Stimulated activated CD4-positive, alpha-beta T cell treated with anti-CD3 and anti-CD28 coated beads, Interleukin-12 subunit alpha, Interleukin-12 subunit beta, amount 100 ng/mL, for 4 hours (primary cell): Measurements from ENCODE around the gene FBN1.

ENCODE experiments used
- DNase-seq: peaks from one replicate; pipeline ENCODE4 v3.0.0-alpha.2; 2020

Gene FBN1

DNA sequence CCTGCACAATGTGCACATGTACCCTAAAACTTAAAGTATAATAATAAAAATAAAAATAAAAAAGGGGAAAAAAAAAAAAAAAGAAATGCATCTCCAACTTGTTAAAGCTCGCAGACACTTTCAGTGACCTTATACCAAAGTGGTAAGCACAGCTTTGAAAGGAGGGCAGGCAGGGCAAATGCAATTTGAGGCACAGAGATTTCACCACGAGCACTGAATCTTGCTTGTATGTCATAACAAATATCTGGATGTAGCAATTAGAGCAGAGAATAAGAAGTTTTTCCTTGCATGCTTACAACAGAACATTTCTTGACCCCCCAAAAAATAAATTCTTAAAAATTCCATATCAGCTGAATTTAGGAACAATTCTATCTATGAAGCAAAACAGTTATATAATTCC lies 66.5 kb downstream of the FBN1 start:
- no peak for DNase-seq

DNA sequence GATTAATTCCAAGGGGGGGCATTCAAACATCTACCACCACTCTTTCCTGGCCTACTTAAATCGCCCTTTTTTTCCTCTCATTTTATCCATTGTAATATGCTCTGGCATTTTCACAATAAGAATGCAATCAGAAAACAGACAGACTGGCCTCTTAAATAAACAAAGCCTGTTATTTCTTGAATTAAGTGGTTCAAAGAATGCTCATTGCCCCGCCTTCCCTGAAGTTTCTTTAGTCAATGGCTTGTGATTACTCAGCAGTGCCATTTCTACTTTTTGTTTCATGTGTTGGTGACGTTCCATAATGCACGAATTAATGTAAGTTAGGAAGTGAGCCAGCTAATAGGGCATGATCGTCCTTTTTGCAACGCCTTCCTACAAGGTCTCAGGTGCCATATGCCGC lies 68.0 kb downstream of the FBN1 start:
- no peak for DNase-seq

DNA sequence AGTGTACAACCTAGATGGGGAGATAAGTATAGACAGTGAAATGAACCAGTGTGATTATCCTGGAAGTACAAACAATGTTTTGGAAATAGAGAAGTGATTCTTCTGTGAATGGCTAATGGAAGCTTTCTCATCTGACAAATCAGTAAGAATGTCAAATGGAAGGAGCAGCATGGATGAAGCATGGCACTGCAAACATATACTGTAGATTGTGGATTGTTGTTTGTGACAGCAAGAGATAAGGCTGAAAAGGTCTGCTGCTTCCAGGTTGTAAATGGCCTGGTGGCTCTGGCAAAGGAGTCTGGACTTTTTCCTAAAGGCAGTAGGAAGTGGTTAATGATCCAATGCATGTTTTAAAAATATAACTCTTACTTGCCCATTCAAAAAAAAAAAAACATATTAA lies 71.3 kb downstream of the FBN1 start:
- DNase-seq: no peak

DNA sequence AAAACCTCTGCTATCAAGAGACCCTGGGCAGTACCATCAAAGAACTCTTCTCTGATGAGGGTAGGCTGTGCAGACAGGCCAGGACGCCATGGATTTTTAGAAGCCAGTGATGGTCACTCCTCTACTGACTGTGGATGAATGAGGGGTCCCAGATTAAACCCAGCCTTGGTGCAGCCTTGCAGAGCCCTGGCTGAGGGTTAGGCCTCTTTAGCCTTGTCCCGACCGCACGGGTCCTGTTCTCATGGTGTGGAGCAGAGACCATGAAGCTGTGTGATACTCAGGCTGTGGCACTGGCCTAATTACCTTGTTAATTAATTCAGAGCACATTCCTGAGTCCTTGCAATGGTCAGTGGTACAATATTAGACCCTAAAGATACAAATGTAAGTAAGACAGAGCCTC lies 71.7 kb downstream of the FBN1 start:
- DNase-seq: no peak

DNA sequence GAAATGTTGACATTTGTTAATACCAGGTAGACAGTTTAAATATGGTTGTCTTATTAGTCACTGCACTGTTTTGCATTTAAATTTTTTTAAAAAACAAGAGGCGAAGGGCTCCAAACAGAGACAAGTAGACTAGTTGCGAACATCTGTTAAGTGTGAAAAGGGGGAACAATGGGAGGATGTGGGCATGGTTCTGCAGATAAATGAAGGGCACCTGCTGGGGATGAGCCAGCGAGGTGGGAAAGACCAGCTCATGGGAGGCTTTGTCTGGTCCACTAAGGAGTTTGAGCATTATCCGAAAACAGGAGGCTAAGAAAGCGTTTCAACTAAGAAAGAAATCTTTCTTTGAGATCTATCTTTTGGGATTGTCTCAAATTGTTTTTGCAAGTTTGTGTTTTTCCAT lies 72.7 kb downstream of the FBN1 start:
- no peak for DNase-seq

DNA sequence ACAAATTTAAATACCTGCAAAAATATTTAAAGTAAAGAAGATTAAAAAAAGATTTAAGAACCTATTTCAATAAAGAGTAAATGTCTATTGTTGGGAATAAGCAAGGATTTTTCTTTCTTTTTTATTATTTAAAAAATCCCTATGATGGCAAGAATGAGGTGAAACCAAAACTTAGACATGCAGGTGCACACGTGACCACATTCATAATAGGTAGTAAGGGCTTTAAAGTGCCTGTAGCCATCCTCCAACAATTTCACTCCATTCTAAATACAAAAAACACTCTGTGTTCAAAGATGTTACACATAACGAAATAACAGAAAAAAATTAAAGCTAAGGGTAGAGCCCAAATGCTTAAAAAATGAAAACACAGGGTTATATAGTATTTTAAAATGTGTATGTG lies 74.0 kb downstream of the FBN1 start:
- DNase-seq: no peak

DNA sequence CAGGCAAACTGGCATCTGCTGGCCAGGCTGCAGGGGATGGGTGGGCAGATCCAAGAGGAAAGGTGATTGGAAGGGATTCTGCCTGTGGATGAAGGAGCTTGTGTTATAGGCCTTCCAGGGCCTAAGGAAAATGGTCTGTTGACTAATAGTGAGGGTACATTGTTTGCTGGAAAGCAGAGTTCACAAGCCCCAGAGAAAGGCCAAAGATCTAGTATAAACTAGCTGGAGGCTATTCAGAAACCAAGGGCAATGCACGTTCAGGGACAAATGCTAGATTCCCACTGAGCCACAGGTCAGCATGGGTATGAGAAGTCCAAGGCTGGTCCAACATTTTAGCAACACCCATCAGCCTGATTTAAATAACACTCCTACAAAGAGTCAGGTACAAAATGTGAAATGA lies 74.7 kb downstream of the FBN1 start:
- no peak for DNase-seq

DNA sequence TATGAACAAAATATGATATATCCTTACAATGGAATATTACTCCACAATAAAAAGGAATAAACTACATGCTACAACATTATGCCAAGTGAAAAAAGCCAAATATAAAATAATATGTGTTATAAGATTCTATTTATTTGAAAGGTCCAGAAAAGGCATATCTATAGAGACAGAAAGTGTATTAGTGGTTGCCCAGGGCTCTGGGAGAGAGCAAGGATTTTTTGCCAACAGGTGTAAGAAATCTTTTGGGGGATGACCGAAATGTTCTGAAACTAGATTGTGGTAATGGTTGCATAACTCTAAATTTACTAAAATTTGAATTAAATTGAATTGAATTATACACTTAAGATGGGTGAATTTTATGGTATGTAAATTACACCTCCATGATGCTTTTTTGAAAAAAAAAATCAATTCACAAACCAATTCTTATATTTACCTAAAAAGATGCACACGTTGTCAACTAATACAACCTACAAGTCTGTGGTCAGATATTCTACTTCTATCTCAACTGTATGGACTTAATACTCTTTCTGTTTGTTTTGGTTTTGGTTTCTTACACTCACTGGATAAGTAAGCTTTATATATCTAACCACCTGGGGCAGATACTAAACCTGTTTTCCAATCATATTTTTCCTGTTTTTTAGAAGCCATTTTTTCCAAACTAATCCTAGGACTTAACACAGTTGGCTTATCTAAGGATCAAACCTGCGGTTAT lies 75.8 kb downstream of the FBN1 start:
- DNase-seq: no peak

DNA sequence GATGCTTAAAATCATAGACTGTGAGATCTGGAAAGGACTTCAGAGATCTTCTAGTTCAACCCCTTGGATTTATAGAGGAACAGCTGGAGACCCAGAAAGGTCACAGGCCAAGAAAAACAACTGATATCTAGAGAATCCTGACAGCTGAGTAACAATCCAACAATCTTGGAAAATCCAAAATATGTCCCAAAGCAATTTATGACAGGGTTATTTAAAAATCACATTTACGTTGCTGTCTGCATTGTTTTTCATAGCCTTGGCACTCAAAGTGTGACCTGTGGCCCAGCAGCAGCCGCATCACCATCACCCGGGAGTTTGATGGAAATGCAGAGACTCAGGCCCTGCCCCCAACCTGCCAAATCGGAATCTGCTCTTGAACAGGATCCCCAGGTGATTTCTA lies 78.8 kb downstream of the FBN1 start:
- no peak for DNase-seq

DNA sequence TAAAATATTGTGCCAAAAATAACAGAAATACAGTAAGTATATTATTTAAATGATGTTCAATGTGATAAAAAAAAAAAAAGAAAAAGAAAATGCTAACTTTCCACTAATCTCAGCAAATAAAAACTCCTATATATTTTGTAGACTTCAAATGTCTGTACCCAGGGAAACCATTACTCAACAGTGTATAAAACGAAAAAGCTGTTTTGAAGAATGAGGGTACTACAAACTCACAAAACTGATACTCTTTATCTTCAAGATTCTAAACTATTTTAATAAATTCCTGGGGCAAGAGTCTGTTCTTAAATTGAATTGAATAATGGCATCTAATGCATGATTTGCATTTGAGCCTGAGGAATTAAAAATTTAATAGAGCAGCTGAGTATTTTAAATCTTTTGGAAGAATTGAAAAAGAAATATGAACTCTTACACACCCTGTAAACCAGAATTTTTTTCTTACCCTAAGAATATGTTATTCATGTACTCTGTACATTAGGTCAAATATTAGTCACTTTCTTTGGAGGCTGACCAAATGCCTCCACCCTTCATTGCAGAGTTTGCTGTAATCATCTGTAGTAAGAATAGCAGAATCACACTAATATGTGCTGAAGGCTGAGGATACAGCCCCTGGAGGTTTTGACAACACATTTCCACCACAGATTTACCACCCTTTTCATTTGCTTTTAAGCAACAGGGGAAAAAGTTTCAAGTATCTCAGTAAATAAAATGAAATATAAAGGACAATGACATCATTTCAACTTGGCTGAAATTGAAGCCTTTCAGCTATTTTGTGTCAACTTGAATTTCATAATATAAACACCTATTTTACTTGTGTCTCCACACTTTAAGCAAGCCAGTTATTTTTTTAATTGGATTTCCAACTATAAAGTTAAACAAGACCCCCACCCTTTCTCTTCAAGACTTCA lies 79.7 kb downstream of the FBN1 start:
- no peak for DNase-seq

DNA sequence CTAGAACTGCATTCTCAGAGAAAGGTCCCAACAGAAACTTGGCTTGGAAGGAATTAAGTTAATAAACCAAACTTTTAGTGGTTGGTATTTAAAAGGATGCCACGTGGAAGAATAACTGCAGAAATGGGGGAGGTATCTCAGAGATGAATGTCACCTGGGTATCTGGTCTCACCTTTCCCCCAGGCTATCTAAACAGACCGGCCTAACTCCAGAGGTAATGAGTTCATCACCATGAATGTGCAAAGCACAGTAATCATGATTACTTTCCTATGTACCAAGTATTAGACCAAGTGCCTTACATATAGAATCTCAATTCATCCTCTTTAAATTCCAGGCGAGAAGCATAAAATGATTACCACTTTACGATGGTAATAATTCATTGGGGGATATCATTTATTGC lies 80.8 kb downstream of the FBN1 start:
- no peak for DNase-seq

DNA sequence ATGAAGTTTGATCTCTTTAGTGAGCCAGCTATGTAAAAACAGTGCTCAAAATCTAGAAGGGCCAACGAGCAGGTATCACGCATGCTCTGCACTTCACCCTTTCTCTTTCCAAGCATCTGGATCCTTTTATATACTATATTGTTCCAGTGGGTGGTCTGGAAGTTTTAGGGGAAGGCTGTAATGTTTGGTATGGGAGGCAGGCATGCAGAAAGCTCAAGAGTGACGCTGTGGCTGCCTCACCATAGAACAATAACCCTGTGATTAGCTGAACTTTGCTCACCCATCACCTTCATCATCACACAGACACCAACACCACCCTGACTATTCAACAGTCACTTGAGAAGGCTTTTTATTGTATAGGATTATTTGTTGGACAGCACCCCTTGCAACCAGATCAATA lies 81.6 kb downstream of the FBN1 start:
- DNase-seq: no peak

DNA sequence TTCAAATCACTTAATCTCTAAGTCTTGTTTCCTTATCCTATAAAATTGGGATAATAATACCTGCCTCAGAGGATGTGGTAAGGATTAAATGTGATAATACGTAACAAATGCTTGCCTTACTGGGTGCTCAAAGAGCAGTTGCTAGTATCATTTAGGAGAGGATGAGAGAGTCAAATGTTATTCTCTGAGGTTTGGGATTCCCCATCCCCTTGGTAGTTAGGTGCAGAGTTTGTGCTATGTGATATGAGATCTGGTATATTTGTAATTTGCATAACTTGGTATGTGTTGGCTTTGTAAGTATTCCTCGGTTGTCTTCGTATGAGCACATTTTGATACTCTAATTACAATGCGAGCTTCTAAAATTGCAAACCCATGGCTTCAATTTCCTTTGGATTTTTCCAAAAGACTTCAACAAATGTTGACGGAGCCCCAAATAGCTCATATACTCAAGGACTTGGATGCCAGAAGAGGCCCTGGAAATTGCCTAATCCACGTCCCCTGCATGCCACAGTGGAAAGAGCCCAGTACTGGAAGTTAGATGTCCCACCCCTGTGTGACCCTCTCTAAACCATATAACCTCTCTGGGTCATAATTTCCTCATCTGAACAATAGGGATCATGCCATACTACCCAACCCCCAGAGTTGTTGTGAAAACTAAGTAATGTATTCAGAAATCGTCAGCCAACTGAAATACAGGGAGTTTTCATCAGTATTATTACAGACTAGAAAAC lies 85.0 kb downstream of the FBN1 start:
- DNase-seq: no peak

DNA sequence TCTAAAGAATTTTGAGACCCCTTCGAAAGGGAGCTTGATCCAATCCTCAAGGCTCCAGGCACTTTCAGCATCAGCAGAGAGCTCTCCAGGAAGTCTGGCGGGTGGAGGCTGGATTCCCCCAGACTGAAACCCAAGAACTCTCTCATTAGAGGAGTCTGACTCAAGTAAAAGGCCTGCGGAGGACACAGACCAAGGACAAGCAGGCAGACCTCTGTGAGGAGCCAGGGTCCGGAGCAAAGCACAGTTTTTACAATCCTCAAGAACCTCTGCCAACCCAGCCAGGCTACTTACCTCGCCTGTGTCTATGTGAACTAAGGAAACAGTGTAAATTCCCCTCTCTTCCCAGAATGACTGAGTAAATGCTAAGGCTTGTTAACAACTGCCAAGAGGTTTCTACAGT lies 86.2 kb downstream of the FBN1 start:
- DNase-seq: no peak

DNA sequence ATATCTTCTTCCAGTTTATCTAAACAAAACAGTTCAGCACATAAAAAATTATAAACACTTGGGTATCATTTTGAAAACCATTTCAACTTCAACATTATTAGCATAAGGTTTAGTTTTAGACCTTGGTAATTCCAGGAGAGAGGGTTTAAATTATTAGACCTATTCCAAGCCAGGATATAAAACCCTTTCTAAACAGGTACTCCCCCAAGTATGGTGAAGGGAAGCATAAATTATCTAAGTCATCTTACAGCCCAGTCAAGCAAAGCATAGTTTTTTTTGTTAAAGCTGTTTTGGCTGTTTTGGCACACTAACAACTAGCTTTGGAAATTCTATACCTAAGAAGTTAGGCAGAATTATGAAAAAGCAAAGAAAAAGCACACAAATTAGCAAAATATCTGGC lies 87.3 kb downstream of the FBN1 start:
- no peak for DNase-seq

DNA sequence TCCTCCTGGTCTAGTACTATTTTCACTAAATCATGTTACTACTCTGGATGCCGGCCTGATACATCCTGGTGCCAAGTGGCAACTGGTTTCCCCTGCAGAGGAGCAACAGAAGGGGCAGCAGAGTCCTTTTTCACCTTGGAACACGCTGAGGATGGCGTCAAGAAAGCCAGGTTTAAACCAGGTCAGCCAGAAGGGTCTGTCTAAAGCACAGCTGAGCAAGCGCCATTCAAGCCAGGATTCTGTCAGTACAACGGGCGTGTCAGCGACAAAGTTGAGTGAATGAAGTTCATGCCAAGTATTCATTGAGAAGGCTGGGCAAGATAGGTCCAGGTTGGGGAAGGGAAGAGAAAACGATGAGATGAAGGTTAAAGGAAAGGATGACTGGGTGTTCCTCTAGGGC lies 88.2 kb downstream of the FBN1 start:
- DNase-seq: no peak

DNA sequence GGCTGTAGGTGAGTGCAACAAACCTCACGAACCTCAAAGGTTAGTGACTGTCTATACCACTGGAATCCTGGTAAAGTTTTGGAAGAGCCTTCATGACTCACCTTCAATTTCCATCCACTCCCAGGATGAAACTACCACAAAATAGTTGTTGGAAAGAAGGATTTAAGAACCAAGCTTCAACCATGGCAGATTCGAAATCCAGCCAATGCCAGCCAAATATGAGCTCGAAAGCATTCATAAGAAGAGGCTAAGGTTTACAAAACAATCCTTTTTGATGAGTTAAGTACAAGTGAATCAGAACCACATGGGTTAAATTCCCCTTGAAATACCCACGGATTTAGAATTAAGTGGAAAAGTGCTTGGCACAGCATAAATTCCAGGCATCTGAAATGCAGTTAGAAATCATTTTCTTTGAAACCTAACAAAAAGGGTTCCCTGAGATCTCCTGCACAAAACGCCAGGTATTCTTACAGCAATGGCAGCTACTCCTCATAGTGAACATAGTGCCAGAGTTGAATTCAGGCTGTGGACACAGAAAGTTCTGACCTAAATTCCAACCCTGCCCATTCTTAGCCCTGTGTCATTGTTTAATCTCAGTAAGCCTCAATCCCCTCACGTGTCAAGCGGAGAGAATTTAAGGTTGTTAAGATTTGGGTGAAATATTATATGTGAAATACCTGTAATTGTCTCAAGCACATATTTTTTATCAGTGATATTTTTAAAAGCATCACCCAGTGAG lies 89.2 kb downstream of the FBN1 start:
- DNase-seq: no peak

DNA sequence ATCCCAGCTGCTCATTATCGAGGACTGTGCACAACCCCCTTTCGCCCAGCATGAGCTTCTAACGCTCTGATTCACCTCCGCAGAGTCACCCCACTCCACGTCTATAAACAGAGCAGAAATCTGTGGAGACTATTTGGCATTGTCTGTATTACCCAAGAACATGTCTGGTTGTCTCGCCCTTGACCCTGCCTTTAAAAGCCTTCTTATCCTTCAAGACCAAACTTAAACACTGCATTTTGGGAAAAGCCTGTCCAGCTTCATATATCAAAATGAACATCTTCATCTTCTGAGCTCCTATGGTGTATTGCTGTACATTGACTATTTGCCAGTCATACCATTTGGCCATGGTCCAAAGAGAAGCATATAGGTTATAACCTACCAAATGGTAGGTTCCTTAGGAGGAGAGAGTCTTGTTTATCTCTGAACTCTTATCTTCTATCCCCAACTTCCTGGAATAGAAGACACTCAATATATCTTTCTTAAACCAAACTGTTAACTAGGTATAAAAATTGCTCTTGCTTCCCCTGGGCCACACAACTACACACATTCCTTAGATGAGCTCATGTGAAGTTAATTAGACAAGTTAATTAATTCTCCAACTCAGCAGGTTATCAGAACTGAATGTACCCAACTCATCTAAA lies 90.1 kb downstream of the FBN1 start:
- no peak for DNase-seq

DNA sequence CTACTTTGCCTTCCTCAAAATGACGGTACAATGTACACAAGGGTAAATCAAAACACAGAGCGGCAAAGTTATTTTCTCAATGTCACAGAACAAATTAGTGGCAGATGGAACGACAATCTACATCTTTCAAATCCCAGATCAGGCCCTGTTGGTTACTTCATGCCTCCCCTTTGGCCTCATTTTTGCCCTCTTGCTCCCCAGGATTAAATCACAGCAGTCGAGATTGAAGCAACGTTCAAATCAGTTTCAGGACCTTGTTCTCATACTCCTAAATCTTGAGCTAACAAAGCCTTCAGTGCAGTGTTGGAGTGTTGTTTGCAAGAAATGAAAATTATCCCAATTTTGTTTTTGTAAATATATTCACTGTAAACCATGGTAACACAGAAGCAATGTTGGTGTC lies 91.4 kb downstream of the FBN1 start:
- DNase-seq: no peak

DNA sequence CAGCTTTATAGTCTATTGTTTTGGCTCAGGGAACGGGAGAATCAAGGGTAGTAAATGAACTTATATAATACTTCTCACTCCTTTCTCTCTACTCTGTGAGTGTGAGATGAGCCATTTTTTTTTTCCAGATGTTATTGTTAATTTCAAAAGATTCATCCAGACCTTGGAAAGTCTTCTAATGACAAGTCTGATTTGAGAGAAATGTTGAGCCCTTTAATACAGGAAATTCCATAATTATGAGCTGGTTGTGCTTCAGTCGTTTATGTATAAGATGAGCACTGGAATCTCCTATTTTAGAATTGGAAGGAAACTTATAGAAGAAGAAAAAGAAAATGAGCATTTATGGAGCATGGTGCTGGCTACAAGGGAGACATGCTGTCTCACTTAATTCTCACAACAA lies 92.0 kb downstream of the FBN1 start:
- no peak for DNase-seq

DNA sequence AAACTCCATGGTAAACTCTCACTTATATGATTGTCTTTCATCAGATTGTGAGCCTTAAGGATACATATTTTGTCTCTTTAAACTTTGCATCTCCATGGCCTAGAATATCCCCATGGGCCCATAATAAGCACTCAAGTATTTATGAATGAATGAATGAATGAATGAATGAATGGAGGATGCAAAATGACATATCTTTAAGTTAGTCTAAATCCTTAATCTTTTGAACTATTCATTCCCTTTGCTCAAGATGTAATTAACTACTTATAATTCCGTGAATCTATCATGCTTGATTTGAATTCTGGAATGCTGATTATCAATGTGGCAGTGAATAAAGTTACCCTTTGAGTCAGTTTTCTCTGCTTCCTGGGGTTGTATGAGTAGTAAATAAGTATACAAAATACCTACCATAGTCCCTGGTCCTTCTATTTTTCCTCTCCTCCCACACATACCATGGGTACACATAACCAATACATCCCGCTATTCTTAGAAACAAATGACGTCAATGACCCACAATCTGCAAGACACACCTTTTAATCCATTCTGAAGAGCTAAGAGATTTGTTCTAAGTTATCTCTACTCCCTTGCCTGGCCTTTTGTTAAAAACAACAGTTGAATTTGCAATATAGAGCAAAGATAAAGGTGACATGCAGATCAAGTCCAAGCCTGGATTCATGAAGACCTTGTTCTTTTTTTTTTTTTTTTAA lies 94.5 kb downstream of the FBN1 start:
- DNase-seq: no peak

DNA sequence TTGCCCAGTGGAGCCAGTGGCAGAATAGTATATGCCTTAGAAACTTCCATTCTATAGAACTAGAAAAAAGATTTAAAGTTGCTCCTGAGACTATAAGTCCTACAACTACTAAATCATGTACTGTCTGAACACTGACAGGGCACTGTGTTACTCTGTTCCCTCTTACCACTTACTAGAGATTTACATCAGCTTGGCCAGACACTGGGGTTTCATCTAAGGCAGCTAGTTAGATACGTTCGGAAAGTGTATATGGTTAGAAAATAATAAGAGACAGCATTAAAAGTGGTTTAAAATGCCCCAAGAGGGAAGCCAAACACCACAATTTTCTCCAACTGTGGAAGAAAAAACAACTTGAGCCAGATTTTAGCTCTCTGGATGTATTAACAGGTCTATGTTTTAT lies 97.1 kb downstream of the FBN1 start:
- no peak for DNase-seq
